Astrocyte (in vitro differentiated cells and primary cell): ENCODE results near the gene CFAP65. TPM values are rescaled to one million over a fixed set of nuclear protein-coding genes. Genes with fewer than 3 reads are reported as not detected.

Experiments used
- DNase-seq: peaks from one replicate; pipeline ENCODE4 v3.0.0-alpha.2; 2010; ENCODE audit warnings: low read depth
- FAIRE-seq: peaks from 2 replicates; lab custom pipeline; 2011; peaks lifted over from hg19 to GRCh38; lab: Jason Lieb, UNC
- H2AFZ ChIP-seq: 2 replicates; pipeline ENCODE4 v1.6.0; 2012; ENCODE audit warnings: low read depth, low read length, inconsistent platforms
- H3K27ac ChIP-seq: 2 replicates; pipeline ENCODE4 v1.5.1; 2011; ENCODE audit warnings: low read depth, low read length, inconsistent platforms
- H3K27me3 ChIP-seq: 2 replicates; pipeline ENCODE4 v1.6.0; 2011; ENCODE audit warnings: low read length, inconsistent platforms; ENCODE audit not compliant: insufficient read depth
- H3K36me3 ChIP-seq: 2 replicates; pipeline ENCODE4 v1.5.1; 2011; ENCODE audit warnings: low read length, inconsistent platforms; ENCODE audit not compliant: insufficient read depth
- H3K4me1 ChIP-seq: 2 replicates; pipeline ENCODE4 v1.5.1; 2011; ENCODE audit warnings: low read length, inconsistent platforms; ENCODE audit not compliant: insufficient read depth
- H3K4me2 ChIP-seq: 2 replicates; pipeline ENCODE4 v1.6.0; 2012; ENCODE audit warnings: low read length, inconsistent platforms
- H3K4me3 ChIP-seq: 2 replicates; pipeline ENCODE4 v1.5.1; 2011; ENCODE audit warnings: low read depth, mild to moderate bottlenecking, low read length, inconsistent platforms; ENCODE audit not compliant: insufficient read depth
- H3K79me2 ChIP-seq: 2 replicates; pipeline ENCODE4 v1.6.0; 2012; ENCODE audit warnings: mild to moderate bottlenecking, low read length, inconsistent platforms; ENCODE audit not compliant: insufficient read depth
- H3K9ac ChIP-seq: 2 replicates; pipeline ENCODE4 v1.6.0; 2012; ENCODE audit warnings: mild to moderate bottlenecking, low read length, inconsistent platforms
- H3K9me3 ChIP-seq: 2 replicates; pipeline ENCODE4 v1.5.1; 2012; ENCODE audit warnings: low read depth, mild to moderate bottlenecking, low read length, inconsistent platforms; ENCODE audit not compliant: insufficient read depth
- H4K20me1 ChIP-seq: 2 replicates; pipeline ENCODE4 v1.6.0; 2012; ENCODE audit warnings: low read length, inconsistent platforms; ENCODE audit not compliant: insufficient read depth
- H3K27ac Mint-ChIP-seq: one replicate; pipeline ENCODE4 v1.8.0; 2021; ENCODE audit warnings: mild to moderate bottlenecking, mixed read lengths; ENCODE audit not compliant: unreplicated experiment
- H3K27me3 Mint-ChIP-seq: one replicate; pipeline ENCODE4 v1.8.0; 2021; ENCODE audit warnings: low read depth, mixed read lengths; ENCODE audit not compliant: unreplicated experiment
- H3K36me3 Mint-ChIP-seq: one replicate; pipeline ENCODE4 v1.8.0; 2021; ENCODE audit warnings: low read depth, mixed read lengths; ENCODE audit not compliant: unreplicated experiment
- H3K4me1 Mint-ChIP-seq: one replicate; pipeline ENCODE4 v1.8.0; 2021; ENCODE audit warnings: low read depth, mixed read lengths; ENCODE audit not compliant: unreplicated experiment
- H3K4me3 Mint-ChIP-seq: one replicate; pipeline ENCODE4 v1.8.0; 2021; ENCODE audit warnings: mild to moderate bottlenecking, moderate library complexity, mixed read lengths; ENCODE audit not compliant: unreplicated experiment
- H3K9me3 Mint-ChIP-seq: one replicate; pipeline ENCODE4 v1.8.0; 2021; ENCODE audit warnings: mild to moderate bottlenecking, mixed read lengths; ENCODE audit not compliant: unreplicated experiment
- EZH2 ChIP-seq: IDR thresholded peaks from 2 replicates; pipeline ENCODE4 v1.6.1; 2012; ENCODE audit warnings: mild to moderate bottlenecking, low read length, inconsistent platforms; ENCODE audit not compliant: insufficient read depth
- total RNA-seq: library from RNA; stranded (reverse); gene quantifications from 2 replicates; pipeline ENCODE4 v1.2.1, GENCODE V29; 2021
- TF ChIP-seq, protein P1 (sequence below): IDR thresholded peaks from 2 replicates; pipeline ENCODE4 v1.5.1; 2011; ENCODE audit warnings: low read depth, mild to moderate bottlenecking, inconsistent platforms, low read length, moderate library complexity; ENCODE audit not compliant: insufficient read depth

CFAP65 gene
- total RNA-seq, 1 donor from 2014 or later = 0.27 TPM

DNA sequence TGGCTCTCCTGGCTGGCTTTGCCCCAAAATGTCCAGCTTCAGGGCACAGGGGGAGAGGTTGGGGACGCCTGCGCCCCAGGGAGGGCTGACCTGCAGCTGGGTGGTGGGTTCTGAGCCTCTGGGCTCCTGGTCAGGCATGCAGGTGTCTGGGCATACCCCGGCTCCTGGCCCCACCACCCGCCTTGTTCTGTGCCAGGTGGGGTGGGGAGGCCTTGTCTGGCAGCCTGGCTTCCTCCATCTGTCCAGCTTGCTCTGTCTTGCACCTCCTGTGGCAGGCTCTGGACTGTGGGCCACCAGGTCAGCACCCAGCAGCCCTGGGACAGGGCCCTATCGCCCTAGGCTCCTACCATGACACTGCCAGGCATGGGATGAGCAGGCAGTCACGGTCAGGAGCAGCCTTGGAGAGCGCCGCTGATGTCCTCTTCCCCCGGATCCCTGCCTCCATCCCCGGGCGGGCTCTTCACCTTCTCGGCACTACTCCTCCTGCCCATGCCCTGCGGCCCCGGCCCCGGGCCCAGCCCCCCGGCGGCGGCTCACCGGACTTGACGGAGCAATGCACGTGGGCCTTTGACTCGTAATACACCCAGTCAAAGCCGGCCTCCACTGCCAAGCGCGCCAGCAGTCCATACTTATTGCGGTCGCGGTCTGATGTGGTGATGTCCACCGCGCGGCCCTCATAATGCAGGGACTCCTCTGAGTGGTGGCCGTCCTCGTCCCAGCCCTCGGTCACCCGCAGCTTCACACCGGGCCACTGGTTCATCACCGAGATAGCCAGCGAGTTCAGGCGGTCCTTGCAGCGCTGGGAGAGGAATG lies 15.8 kb upstream of the CFAP65 start:
- peaks cover 80% of the 10 kb centered on the region for H3K27me3 Mint-ChIP-seq
- H3K9me3 Mint-ChIP-seq = peaks cover 3% of the 10 kb centered on the region
- FAIRE-seq = no peak
- H3K36me3 Mint-ChIP-seq = no peaks in the 10 kb centered on the region
- Histone ChIP-seq H3K9ac (no peak overlapping the region), H3K9me3 (no peaks in the 10 kb centered on the region), H3K4me2 (peak overlapping the region; percentile 70), H3K27me3 (peaks cover 66% of the 10 kb centered on the region), H3K79me2 (no peaks in the 10 kb centered on the region), H4K20me1 (peaks cover 13% of the 10 kb centered on the region), H3K27ac (no peak overlapping the region), H3K4me1 (peaks cover 17% of the 10 kb centered on the region), H3K36me3 (no peaks in the 10 kb centered on the region), H2AFZ (peak overlapping the region; percentile 26), H3K4me3 (no peak overlapping the region)
- no peak for DNase-seq
- no peaks in the 10 kb centered on the region for H3K4me1 Mint-ChIP-seq
- no peak overlapping the region for H3K4me3 Mint-ChIP-seq
- TF ChIP-seq, protein P1, sequence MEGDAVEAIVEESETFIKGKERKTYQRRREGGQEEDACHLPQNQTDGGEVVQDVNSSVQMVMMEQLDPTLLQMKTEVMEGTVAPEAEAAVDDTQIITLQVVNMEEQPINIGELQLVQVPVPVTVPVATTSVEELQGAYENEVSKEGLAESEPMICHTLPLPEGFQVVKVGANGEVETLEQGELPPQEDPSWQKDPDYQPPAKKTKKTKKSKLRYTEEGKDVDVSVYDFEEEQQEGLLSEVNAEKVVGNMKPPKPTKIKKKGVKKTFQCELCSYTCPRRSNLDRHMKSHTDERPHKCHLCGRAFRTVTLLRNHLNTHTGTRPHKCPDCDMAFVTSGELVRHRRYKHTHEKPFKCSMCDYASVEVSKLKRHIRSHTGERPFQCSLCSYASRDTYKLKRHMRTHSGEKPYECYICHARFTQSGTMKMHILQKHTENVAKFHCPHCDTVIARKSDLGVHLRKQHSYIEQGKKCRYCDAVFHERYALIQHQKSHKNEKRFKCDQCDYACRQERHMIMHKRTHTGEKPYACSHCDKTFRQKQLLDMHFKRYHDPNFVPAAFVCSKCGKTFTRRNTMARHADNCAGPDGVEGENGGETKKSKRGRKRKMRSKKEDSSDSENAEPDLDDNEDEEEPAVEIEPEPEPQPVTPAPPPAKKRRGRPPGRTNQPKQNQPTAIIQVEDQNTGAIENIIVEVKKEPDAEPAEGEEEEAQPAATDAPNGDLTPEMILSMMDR = no peak
- peak; percentile 95 for TF ChIP-seq EZH2
- no peak overlapping the region for H3K27ac Mint-ChIP-seq

DNA sequence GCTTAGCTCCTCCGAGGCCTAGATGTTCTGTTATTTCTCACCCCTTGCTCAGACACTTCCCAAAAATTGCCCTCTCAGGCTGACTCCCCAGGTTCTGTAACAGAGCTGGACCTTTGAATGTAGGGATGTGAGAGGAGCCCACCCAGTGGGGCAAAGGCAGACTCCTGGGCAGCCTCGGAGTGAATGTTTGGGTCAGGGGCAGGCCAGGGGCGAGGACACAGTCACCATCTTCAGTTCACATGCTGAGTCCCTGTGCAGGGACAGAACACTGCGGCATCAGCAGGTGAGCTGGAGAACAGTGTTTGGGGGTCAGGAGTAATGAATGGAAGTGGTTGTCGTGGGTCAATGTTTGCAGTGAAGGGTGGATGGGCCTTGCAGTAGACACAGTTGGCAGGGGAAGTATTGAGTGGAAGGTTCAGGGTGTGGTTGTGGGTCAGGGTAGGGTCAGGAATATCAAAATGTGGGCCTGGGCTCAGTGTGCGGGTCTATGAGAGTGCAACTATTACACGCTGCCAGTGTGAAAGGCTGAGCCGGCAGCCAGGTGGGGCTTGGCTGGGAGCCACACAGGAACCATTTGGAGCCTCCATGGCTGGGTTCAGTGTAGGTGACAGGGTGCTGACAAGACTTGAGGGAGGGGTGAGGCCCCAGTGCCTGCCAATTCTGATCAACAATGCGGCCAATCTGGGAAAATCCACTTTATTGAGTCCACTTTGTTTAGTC lies 15.0 kb upstream of the CFAP65 start:
- H3K27ac Mint-ChIP-seq = no peak overlapping the region
- H3K4me3 Mint-ChIP-seq = no peak overlapping the region
- Histone ChIP-seq H3K4me1 (peaks cover 17% of the 10 kb centered on the region), H3K27ac (no peak overlapping the region), H3K36me3 (no peaks in the 10 kb centered on the region), H3K9ac (no peak overlapping the region), H3K27me3 (peaks cover 62% of the 10 kb centered on the region), H3K79me2 (no peaks in the 10 kb centered on the region), H4K20me1 (peaks cover 13% of the 10 kb centered on the region), H3K4me3 (no peak overlapping the region), H3K4me2 (no peak overlapping the region), H2AFZ (no peak overlapping the region), H3K9me3 (no peaks in the 10 kb centered on the region)
- no peaks in the 10 kb centered on the region for H3K36me3 Mint-ChIP-seq
- FAIRE-seq (no peak), DNase-seq (no peak)
- H3K9me3 Mint-ChIP-seq = peaks cover 6% of the 10 kb centered on the region
- no peak for TF ChIP-seq EZH2
- TF ChIP-seq, protein P1 = no peak
- no peaks in the 10 kb centered on the region for H3K4me1 Mint-ChIP-seq
- H3K27me3 Mint-ChIP-seq = peaks cover 78% of the 10 kb centered on the region
